ENCODE data around the gene SLC45A1. TPM values are rescaled to one million over a fixed set of nuclear protein-coding genes. Genes with fewer than 3 reads are reported as not detected.

Gene SLC45A1
- total and polyA plus RNA-seq, 2 of the 4 experiments (the other 2 are of a cell fraction) = 0.72 to 3.9 TPM

DNA sequence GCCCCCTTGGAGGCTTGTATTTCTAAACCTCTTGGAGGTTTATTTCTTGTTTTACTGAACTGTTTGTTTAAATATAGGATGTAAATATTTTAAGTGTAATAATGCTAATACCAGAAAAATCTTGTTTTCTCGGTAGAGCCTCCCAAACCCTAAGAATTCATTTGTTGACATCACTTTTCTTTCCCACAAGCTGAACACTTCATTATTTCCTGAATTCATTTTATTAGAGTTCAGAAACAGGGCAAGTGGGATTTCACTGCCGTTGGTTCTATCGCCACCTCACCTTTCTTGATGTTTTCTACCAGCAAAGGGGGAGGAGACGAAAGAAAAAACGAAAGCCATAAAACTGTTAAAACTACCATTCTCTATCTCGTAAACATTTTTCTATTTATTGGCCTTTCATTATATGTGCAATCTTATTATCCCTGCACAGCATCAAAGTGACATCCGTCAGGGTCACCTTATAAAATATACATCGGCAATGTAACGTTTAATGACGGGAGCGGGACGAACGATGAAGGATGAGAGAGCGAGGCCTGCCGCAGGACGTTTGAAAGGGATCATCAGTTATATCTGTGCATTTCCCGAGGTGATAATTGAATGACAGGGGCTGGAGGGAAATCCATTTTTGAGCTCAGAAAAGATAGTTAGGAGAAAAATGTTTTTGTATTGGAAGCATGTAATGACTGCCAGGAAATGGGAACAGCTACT lies 59.5 kb downstream of the SLC45A1 start (continued):
- TF ChIP-seq, protein P1, sequence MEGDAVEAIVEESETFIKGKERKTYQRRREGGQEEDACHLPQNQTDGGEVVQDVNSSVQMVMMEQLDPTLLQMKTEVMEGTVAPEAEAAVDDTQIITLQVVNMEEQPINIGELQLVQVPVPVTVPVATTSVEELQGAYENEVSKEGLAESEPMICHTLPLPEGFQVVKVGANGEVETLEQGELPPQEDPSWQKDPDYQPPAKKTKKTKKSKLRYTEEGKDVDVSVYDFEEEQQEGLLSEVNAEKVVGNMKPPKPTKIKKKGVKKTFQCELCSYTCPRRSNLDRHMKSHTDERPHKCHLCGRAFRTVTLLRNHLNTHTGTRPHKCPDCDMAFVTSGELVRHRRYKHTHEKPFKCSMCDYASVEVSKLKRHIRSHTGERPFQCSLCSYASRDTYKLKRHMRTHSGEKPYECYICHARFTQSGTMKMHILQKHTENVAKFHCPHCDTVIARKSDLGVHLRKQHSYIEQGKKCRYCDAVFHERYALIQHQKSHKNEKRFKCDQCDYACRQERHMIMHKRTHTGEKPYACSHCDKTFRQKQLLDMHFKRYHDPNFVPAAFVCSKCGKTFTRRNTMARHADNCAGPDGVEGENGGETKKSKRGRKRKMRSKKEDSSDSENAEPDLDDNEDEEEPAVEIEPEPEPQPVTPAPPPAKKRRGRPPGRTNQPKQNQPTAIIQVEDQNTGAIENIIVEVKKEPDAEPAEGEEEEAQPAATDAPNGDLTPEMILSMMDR (conservative IDR thresholded peaks at IDR 0.05; ENCODE audit: low read depth, low read length) = no peak

DNA sequence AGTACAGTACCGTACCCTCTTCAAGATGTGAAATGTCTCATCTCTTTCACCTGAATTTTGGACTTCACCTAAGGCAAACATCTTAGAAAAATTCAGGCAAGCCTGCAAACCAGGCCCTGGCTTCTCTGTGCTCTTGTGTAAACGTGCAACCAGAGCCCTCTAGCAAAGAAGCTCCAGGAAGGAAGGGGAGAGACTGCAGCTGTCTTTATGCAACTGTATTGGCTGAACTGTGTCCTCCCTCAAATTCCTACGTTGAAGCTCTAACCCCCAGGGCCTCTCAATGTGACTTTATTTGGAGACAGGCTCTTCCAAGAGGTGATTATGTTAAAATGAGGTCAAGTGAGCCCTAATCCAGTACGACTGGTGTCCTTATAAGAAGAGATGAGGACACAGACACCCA lies 60.3 kb downstream of the SLC45A1 start:
- Histone ChIP-seq H3K9me1 (ENCODE audit: insufficient read depth, low read length) (peaks cover 50% of the 10 kb centered on the region), H3K4me3 (ENCODE audit: insufficient read depth, low read depth, low read length) (no peak overlapping the region), H3K14ac (replicated peaks; ENCODE audit: low read depth, low read length) (0 out of 2 replicates have a peak overlapping the region, but pooled peaks have one; percentile 6), H4K5ac (ENCODE audit: low read depth, low read length) (peak overlapping the region; percentile 31), H3K4me1 (ENCODE audit: control insufficient read depth, insufficient read depth, low read length) (peaks cover 49% of the 10 kb centered on the region), H2BK5ac (ENCODE audit: low read depth, low read length, poor library complexity, severe bottlenecking) (peak overlapping the region; percentile 47), H3K23ac (ENCODE audit: low read depth, low read length) (peak overlapping the region; percentile 40; the same call in 1 of the 2 replicates), H2AK5ac (ENCODE audit: low read depth, low read length) (no peak overlapping the region; the same call in 1 of the 2 replicates), H4K8ac (ENCODE audit: low read depth in 2 of 2, low read length in 2 of 2) (peak overlapping the region; percentile 11 to 41; a peak in 2 of 4 replicates), H3K4ac (ENCODE audit: low read depth, low read length) (peak overlapping the region; percentile 4; the same call in 1 of the 2 replicates), H4K20me1 (ENCODE audit: insufficient read depth, low read length) (peaks cover 82% of the 10 kb centered on the region), H3K56ac (ENCODE audit: extremely low read depth, insufficient read depth, low read length) (no peak overlapping the region), H2BK15ac (ENCODE audit: low read depth, low read length) (no peak overlapping the region), H2AFZ (replicated peaks; ENCODE audit: low read length, poor library complexity) (no peak overlapping the region), H3K9me3 (ENCODE audit: control insufficient read depth, insufficient read depth, low read length) (no peaks in the 10 kb centered on the region), H3K27me3 (ENCODE audit: control insufficient read depth, insufficient read depth, low read length) (no peaks in the 10 kb centered on the region), H2AK9ac (replicated peaks; ENCODE audit: low read depth, low read length, poor library complexity) (no peak overlapping the region), H3K36me3 (ENCODE audit: control insufficient read depth, insufficient read depth, low read length) (peaks cover 52% of the 10 kb centered on the region), H3K9ac (ENCODE audit: low read depth, low read length) (no peak overlapping the region), H3K79me1 (ENCODE audit: low read depth in 1 of 2, low read length in 2 of 2) (peaks cover 58 to 90% of the 10 kb centered on the region in 2 experiments), H3K27ac (ENCODE audit: insufficient read depth, low read length) (peak overlapping the region; percentile 84; the same call in 1 of the 2 replicates), H3K18ac (ENCODE audit: low read depth, low read length) (peak overlapping the region; percentile 45), H2BK20ac (ENCODE audit: low read depth, low read length) (no peak overlapping the region), H2BK120ac (ENCODE audit: low read depth, low read length) (0 out of 2 replicates have a peak overlapping the region, but pooled peaks have one; percentile 1), H4K91ac (ENCODE audit: insufficient read depth, low read depth, low read length) (no peak overlapping the region), H3K4me2 (ENCODE audit: low read depth, low read length) (0 out of 2 replicates have a peak overlapping the region, but pooled peaks have one; percentile 13)
- dilution Hi-C loops (cut with HindIII; ENCODE audit: low sequenced_read_pairs, unreplicated experiment) (no loop called here), in situ Hi-C loops (cut with MboI; ENCODE audit: low sequenced_read_pairs) (no loop called here), intact Hi-C loops (cut with micrococcal nuclease) (loop anchor here (10.0 kb wide), 1 partner anchor 287 kb away; no protein-coding TSS in a partner anchor)
- 60% methylated on average over 1 of the region's 4 CpGs; no CpG with 5 or more reads in 1 of the 2 experiments for WGBS, 2 experiments (ENCODE audit: extremely low coverage in 2 of 2, insufficient read length in 1 of 2)
- ATAC-seq (ENCODE audit: low read depth) (peak; percentile 53), DNase-seq (peak; percentile 64)
- ChIA-PET CTCF (interaction anchor here (0.5 to 1.0 kb wide), 2 partner anchors 10 to 307 kb away, joined by 3 to 4 read pairs; no protein-coding TSS in a partner anchor), POLR2A (ENCODE audit: unreplicated experiment) (no interaction called here)
- BruUV-seq (replicated peaks) = no TSS peak
- TF ChIP-seq FOS (IDR thresholded peaks at IDR 0.05; ENCODE audit: low read depth, low read length) (no peak), CHD1 (IDR thresholded peaks at IDR 0.05; ENCODE audit: low read depth, low read length) (no peak), MAFK (IDR thresholded peaks at IDR 0.05; ENCODE audit: low read depth, low read length) (no peak), NFE2L2 (IDR thresholded peaks at IDR 0.05; ENCODE audit: low read depth, low read length) (no peak), POLR2A (IDR thresholded peaks at IDR 0.05; ENCODE audit: low read depth, low read length) (no peak), RCOR1 (IDR thresholded peaks at IDR 0.05; ENCODE audit: insufficient replicate concordance, low read length) (no peak), CEBPB (IDR thresholded peaks at IDR 0.05; ENCODE audit: low read depth, low read length) (no peak), RFX5 (IDR thresholded peaks at IDR 0.05; ENCODE audit: low read depth, low read length) (no peak), BHLHE40 (IDR thresholded peaks at IDR 0.05; ENCODE audit: low read depth, low read length) (no peak), SMC3 (IDR thresholded peaks at IDR 0.05; ENCODE audit: low read depth, low read length) (no peak), RAD21 (IDR thresholded peaks at IDR 0.05; ENCODE audit: low read length) (no peak), MAZ (IDR thresholded peaks at IDR 0.05; ENCODE audit: borderline replicate concordance, low read depth, low read length) (no peak)
- TF ChIP-seq, protein P2, sequence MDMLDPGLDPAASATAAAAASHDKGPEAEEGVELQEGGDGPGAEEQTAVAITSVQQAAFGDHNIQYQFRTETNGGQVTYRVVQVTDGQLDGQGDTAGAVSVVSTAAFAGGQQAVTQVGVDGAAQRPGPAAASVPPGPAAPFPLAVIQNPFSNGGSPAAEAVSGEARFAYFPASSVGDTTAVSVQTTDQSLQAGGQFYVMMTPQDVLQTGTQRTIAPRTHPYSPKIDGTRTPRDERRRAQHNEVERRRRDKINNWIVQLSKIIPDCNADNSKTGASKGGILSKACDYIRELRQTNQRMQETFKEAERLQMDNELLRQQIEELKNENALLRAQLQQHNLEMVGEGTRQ (IDR thresholded peaks at IDR 0.05; ENCODE audit: low read depth, low read length) = no peak

All from IMR-90 (cell line).